Vein endothelial cell (primary cell): Measurements from ENCODE around the gene FAM170A. TPM values are rescaled to one million over a fixed set of nuclear protein-coding genes. Genes with fewer than 3 reads are reported as not detected.

ENCODE experiments used
- total RNA-seq: library from RNA; depleted of rRNA; stranded (reverse); fragments of >200 nt; gene quantifications from 2 replicates; pipeline ENCODE4 v1.2.3, GENCODE V29; 2012

The FAM170A gene
- total RNA-seq = not detected in 2 replicates

GRCh38 chr5:119629339-119629738, at the start of gene FAM170A:
FAM170A (plus strand) TSS chr5:119629558; CDS start chr5:119629769, 211 bp downstream.

Other genes with a start within 250 kb of the FAM170A start
- 86.3 and 107 TPM in 2 replicates for gene HSD17B4, start 177.1 kb upstream of the FAM170A start, total RNA-seq